OCI-LY3 (cell line): ENCODE measurements around the gene OXTR.

Source experiments
- H2AFZ ChIP-seq: fragments of 200-600, 300-600 bp; shearing (Covaris generic); 2 replicates; pipeline ENCODE4 v1.6.0; 2014; ENCODE audit warnings: antibody characterized with exemption, low read depth, low read length
- H3K27ac ChIP-seq: fragments of 200-600, 300-600 bp; sonication (generic); 2 replicates; pipeline ENCODE4 v1.5.1; 2014; ENCODE audit warnings: mild to moderate bottlenecking, low read length, moderate library complexity, mixed read lengths
- H3K27me3 ChIP-seq: fragments of 200-600, 300-600 bp; sonication (generic); 2 replicates; pipeline ENCODE4 v1.6.1; 2014; ENCODE audit warnings: low read depth, low read length, mixed read lengths
- H3K36me3 ChIP-seq: fragments of 200-600, 300-600 bp; sonication (generic); replicated peaks from 2 replicates; pipeline ENCODE3; 2014; ENCODE audit warnings: low read depth, low read length, mixed read lengths
- H3K4me1 ChIP-seq: fragments of 300-600, 200-600 bp; sonication (generic); 2 replicates; pipeline ENCODE4 v1.6.1; 2014; ENCODE audit warnings: low read length, mixed read lengths
- H3K4me2 ChIP-seq: fragments of 200-600, 300-600 bp; sonication (generic); 2 replicates; pipeline ENCODE4 v1.6.1; 2014; ENCODE audit warnings: low read length, mixed read lengths
- H3K4me3 ChIP-seq: fragments of 300-600, 200-600 bp; sonication (generic); 2 replicates; pipeline ENCODE4 v1.5.1; 2014; ENCODE audit warnings: antibody characterized with exemption, mild to moderate bottlenecking, low read length, moderate library complexity
- H3K79me2 ChIP-seq: fragments of 300-600, 200-600 bp; shearing (Covaris generic); 2 replicates; pipeline ENCODE4 v1.6.1; 2014; ENCODE audit warnings: mild to moderate bottlenecking, low read length, mixed read lengths
- H3K9ac ChIP-seq: fragments of 300-600, 200-600 bp; shearing (Covaris generic); 2 replicates; pipeline ENCODE4 v1.6.0; 2014; ENCODE audit warnings: mild to moderate bottlenecking, low read length, moderate library complexity
- H3K9me3 ChIP-seq: fragments of 200-600, 300-600 bp; shearing (Covaris generic); 2 replicates; pipeline ENCODE4 v1.6.1; 2014; ENCODE audit warnings: low read length, mixed read lengths; ENCODE audit not compliant: insufficient read depth
- H4K20me1 ChIP-seq: fragments of 200-600, 300-600 bp; sonication (generic); 2 replicates; pipeline ENCODE4 v1.6.1; 2016; ENCODE audit warnings: low read length, mixed read lengths; ENCODE audit not compliant: insufficient read depth
- CTCF ChIP-seq: fragments of 200-600, 300-600 bp; sonication (generic); IDR thresholded peaks from 2 replicates; pipeline ENCODE4 v1.5.1; 2014; ENCODE audit warnings: antibody characterized with exemption, low read length, low read depth
- EZH2phosphoT487 ChIP-seq: fragments of 200-600 bp; shearing (Covaris generic); IDR thresholded peaks from 2 replicates; pipeline ENCODE4 v1.6.1; 2018; ENCODE audit warnings: antibody characterized with exemption, mixed run types, low read depth

OXTR gene

GRCh38 chr3:8734908-8735307 is 34.5 kb downstream of the OXTR start:
- Histone ChIP-seq H3K4me2 (no peak overlapping the region), H3K79me2 (no peaks in the 10 kb centered on the region), H4K20me1 (no peaks in the 10 kb centered on the region), H3K27me3 (no peaks in the 10 kb centered on the region), H3K36me3 (no peaks in the 10 kb centered on the region), H3K9ac (no peak overlapping the region), H3K4me1 (peaks cover 3% of the 10 kb centered on the region; the same call in 1 of the 2 replicates), H3K27ac (no peak overlapping the region), H3K9me3 (no peaks in the 10 kb centered on the region), H3K4me3 (no peak overlapping the region), H2AFZ (no peak overlapping the region)
- TF ChIP-seq EZH2phosphoT487, result no peak
- TF ChIP-seq CTCF, result no peak

GRCh38 chr3:8734137-8734878 is 35.1 kb downstream of the OXTR start:
- no peak overlapping the region for H3K4me2 ChIP-seq
- no peaks in the 10 kb centered on the region for H3K36me3 ChIP-seq
- TF ChIP-seq EZH2phosphoT487, result no peak
- TF ChIP-seq CTCF, result no peak
- no peaks in the 10 kb centered on the region for H3K79me2 ChIP-seq
- no peaks in the 10 kb centered on the region for H4K20me1 ChIP-seq
- H3K4me1 ChIP-seq, result no peaks in the 10 kb centered on the region
- H3K9me3 ChIP-seq, result no peaks in the 10 kb centered on the region
- H3K4me3 ChIP-seq, result no peak overlapping the region
- H3K27ac ChIP-seq, result no peak overlapping the region
- H3K9ac ChIP-seq, result no peak overlapping the region
- H3K27me3 ChIP-seq, result no peaks in the 10 kb centered on the region
- H2AFZ ChIP-seq, result no peak overlapping the region

- Histone ChIP-seq H3K27ac (no peak within 1 kb of the TSS), H3K79me2 (no peaks in the 10 kb centered on the region), H3K4me2 (no peak within 1 kb of the TSS), H3K4me1 (no peaks in the 10 kb centered on the region), H3K27me3 (no peaks in the 10 kb centered on the region), H3K4me3 (no peak within 1 kb of the TSS), H4K20me1 (no peaks in the 10 kb centered on the region), H3K9me3 (no peaks in the 10 kb centered on the region), H2AFZ (no peak within 1 kb of the TSS), H3K36me3 (no peaks in the 10 kb centered on the region), H3K9ac (no peak within 1 kb of the TSS)
- TF ChIP-seq CTCF, result no peak
- no peak for TF ChIP-seq EZH2phosphoT487
Observed at GRCh38 chr3:8733332-8734094, 35.9 kb downstream of the OXTR start, which contains the start of gene CAV3. Gene CAV3, plus strand, starts transcription at chr3:8733802. Its CDS starts 75 bp downstream, at chr3:8733877.

- no peak overlapping the region for H2AFZ ChIP-seq
- H3K4me3 ChIP-seq, result no peak overlapping the region
- H3K9ac ChIP-seq, result no peak overlapping the region
- H4K20me1 ChIP-seq, result no peaks in the 10 kb centered on the region
- no peaks in the 10 kb centered on the region for H3K36me3 ChIP-seq
- H3K27me3 ChIP-seq, result no peaks in the 10 kb centered on the region
- TF ChIP-seq EZH2phosphoT487 (no peak), CTCF (no peak)
- no peaks in the 10 kb centered on the region for H3K79me2 ChIP-seq
- H3K4me1 ChIP-seq, result no peaks in the 10 kb centered on the region
- H3K4me2 ChIP-seq, result no peak overlapping the region
- no peak overlapping the region for H3K27ac ChIP-seq
- H3K9me3 ChIP-seq, result no peaks in the 10 kb centered on the region
Observed at GRCh38 chr3:8732413-8732812, 37.0 kb downstream of the OXTR start.
